ENCODE measurements around the gene POU2F1. TPM values are rescaled to one million over a fixed set of nuclear protein-coding genes. Genes with fewer than 3 reads are reported as not detected.

Gene POU2F1
- 10 to 100 TPM in 7 of 9 donors, 1 to 10 TPM in 2; 6.7 to 52.5 (median 14.3) TPM for total RNA-seq
- polyA plus RNA-seq = 1 to 10 TPM; 3.2 to 4.9 (median 3.7) TPM
- long read RNA-seq, donor 1 = 0 reads
- long read RNA-seq, donor 2 = 0 reads
- long read RNA-seq, donor 3 = 0 reads
- long read RNA-seq, donor 4, full-length matches to known transcripts = 1 of 2 reads
- long read RNA-seq, donor 4, partial matches to known transcripts = 1 of 2 reads
- long read RNA-seq, donor 4, other reads (novel, unspliced or antisense) = 0 of 2 reads
- long read RNA-seq, donor 5, full-length matches to known transcripts = 3 of 6 reads
- long read RNA-seq, donor 5, partial matches to known transcripts = 1 of 6 reads
- long read RNA-seq, donor 5, other reads (novel, unspliced or antisense) = 2 of 6 reads
- long read RNA-seq, donor 6 = 0 reads
- long read RNA-seq, donor 7 = 0 reads
- long read RNA-seq, donor 8 = 0 reads
- long read RNA-seq, donor 9 = 0 reads
- long read RNA-seq, donor 10, full-length matches to known transcripts = 1 of 1 reads
- long read RNA-seq, donor 10, partial matches to known transcripts = 0 of 1 reads
- long read RNA-seq, donor 10, other reads (novel, unspliced or antisense) = 0 of 1 reads

DNA sequence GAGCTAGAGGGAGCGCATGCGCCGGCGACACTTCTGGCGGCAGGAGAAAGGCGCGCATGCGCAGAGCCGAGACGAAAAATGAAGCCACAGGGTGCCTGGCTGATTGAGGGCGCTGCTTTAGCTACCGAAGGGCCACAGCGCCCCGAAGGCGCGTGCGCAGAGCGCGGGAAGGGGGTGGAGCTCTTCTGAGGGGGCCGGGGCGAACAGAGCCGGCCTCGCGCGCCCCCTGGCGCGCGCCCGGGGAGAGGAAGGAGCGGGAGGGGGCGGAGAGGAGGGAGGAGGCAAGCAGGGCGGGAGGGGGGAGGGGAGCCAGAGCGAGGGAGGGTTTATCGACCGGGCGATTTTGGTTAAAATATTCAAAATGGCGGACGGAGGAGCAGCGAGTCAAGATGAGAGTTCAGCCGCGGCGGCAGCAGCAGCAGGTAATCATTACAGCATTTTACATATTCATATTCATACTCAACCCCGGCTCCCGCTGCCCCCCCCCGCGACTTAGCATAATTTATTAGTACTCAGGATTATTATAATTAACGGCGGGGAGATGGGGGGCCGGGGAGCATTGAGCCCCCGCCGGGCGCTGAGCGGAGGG is at the start of gene POU2F1:
Gene POU2F1, plus strand, starts transcription at position 350 of the 589 bp plus-strand sequence. Its CDS starts 12 bp downstream, at position 362.
- H3K4me3 ChIP-seq = peak within 1 kb of the TSS; percentile 40 to 93 (median 82)
- WGBS, 4 donors = 0 to 1% (median 0%) methylated on average over 25 to 53 of the region's 53 CpGs
- peaks cover 14 to 39% of the 10 kb centered on the region in 2 donors for H3K4me1 ChIP-seq (replicated peaks in 1 of 2)
- no peaks in the 10 kb centered on the region for H3K27me3 ChIP-seq
- H3K9me3 ChIP-seq (replicated peaks in 1 of 3) = no peaks in the 10 kb centered on the region
- peak; percentile 64 to 91 for TF ChIP-seq POLR2A (IDR thresholded peaks at IDR 0.05)
- TF ChIP-seq, protein P1, sequence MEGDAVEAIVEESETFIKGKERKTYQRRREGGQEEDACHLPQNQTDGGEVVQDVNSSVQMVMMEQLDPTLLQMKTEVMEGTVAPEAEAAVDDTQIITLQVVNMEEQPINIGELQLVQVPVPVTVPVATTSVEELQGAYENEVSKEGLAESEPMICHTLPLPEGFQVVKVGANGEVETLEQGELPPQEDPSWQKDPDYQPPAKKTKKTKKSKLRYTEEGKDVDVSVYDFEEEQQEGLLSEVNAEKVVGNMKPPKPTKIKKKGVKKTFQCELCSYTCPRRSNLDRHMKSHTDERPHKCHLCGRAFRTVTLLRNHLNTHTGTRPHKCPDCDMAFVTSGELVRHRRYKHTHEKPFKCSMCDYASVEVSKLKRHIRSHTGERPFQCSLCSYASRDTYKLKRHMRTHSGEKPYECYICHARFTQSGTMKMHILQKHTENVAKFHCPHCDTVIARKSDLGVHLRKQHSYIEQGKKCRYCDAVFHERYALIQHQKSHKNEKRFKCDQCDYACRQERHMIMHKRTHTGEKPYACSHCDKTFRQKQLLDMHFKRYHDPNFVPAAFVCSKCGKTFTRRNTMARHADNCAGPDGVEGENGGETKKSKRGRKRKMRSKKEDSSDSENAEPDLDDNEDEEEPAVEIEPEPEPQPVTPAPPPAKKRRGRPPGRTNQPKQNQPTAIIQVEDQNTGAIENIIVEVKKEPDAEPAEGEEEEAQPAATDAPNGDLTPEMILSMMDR (IDR thresholded peaks at IDR 0.05) = peak; percentile 45 to 70 (median 54)
- H3K36me3 ChIP-seq (replicated peaks in 1 of 2) = no peaks in the 10 kb centered on the region
- peak; percentile 98 to 99 (median 99) for DNase-seq
- peak within 1 kb of the TSS; percentile 91 to 97 (median 96) for H3K27ac ChIP-seq
- intact Hi-C loops (cut with DNase I) = no loop called here

DNA sequence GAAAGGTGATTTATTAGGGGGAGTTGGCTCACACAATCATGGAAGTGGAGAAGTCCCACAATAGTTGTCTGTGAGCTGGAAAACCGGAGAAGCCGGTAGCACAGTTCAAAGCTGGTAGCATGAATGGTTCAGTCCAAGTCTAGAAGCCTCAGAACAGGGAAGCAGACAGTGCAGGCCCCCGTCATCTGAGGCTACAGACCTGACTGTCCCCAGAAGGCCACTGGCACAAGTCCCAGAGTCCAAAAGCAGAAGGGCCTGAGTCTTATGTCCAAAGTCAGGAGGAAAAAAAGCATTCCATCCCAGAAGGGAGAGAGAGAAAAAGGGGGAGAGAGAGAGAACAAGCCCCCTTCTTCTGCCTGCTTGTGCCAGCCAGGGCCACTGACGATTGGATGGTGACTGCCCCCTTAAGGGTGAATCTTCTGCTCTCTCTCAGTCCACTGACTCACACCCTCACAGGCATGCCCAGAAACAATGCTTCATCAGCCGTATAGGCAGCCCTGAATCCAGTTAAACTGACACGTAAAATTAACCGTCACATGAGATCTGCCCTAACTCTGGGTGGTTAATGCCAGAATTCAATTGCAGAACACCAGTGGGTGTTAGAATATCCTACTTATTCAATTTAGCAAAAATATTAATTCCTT is 49.3 kb upstream of the POU2F1 start:
- no peak for TF ChIP-seq POLR2A (IDR thresholded peaks at IDR 0.05)
- DNase-seq = peak in 4 of 7 donors; percentile 26 to 63 (median 41)
- Histone ChIP-seq H3K27ac (no peak overlapping the region), H3K4me1 (replicated peaks in 1 of 2) (no peaks in the 10 kb centered on the region), H3K9me3 (replicated peaks in 1 of 3) (no peaks in the 10 kb centered on the region), H3K27me3 (no peaks in the 10 kb centered on the region), H3K4me3 (no peak overlapping the region), H3K36me3 (replicated peaks in 1 of 2) (no peaks in the 10 kb centered on the region)
- 64 to 75% (median 70%) methylated on average over 6 to 7 of the region's 7 CpGs for WGBS, 4 donors
- intact Hi-C loops (cut with DNase I) = no loop called here

DNA sequence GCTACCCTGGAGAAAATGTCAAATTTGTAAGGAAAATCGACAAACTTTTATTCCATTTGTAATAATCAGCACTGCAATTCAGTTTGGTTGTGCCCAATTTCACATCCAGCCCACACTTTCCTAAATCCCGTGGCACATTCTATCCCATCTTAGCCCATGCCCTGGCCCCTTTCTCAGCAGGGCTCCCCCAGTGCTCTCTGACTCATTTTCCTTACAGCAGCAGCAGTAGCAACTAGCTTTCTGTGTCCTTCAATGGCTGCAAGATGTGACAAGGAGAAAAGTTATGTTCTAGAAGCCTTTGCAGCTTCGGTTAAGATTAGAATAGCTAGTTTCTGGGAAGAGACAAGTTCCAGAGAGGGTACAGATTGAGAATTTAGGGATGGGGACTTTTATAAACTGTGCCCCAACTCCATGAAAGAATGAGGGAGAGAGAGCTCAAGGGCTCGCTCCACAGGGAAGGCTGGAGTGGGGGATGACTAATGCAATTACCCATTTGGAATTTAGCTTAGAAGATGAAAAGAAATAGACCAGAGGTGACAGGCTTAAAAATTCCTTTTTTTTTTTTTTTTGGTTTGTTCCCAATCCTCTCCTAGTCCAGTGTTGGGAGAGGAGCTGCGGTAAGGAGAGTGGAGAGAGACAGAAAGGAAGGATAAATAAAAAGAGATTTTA is 47.0 kb upstream of the POU2F1 start:
- Histone ChIP-seq H3K9me3 (replicated peaks in 1 of 3) (no peaks in the 10 kb centered on the region), H3K27ac (no peak overlapping the region), H3K4me3 (no peak overlapping the region), H3K36me3 (replicated peaks in 1 of 2) (no peaks in the 10 kb centered on the region), H3K27me3 (no peaks in the 10 kb centered on the region), H3K4me1 (replicated peaks in 1 of 2) (no peaks in the 10 kb centered on the region)
- TF ChIP-seq POLR2A (IDR thresholded peaks at IDR 0.05) = no peak
- WGBS, 4 donors = 45 to 50% (median 49%) methylated on average over 5 of the region's 5 CpGs
- DNase-seq = peak in 5 of 7 donors; percentile 13 to 26 (median 18)
- intact Hi-C loops (cut with DNase I) = no loop called here

DNA sequence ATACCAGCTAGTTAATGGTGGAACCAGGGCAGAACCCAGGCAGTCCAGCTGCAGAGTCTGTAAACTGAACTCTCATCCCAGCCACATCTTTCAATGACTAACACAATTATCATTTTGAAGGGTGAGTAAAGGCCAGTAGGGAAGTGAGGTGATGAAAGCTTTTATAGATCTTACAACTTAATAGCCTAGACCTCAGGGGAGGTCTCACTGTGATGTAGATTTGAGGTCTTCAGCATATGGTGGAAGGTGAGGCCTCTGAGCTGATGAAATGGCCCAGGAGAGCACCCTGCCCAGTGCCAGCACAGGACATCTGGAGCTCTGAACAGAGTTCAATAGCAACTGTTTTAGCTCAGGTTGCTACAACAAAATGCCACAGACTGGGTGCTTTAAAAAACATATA is 44.8 kb upstream of the POU2F1 start:
- TF ChIP-seq, protein P1 (IDR thresholded peaks at IDR 0.05) = no peak
- no peak for TF ChIP-seq POLR2A (IDR thresholded peaks at IDR 0.05)
- Histone ChIP-seq H3K36me3 (replicated peaks in 1 of 2) (no peaks in the 10 kb centered on the region), H3K27ac (no peak overlapping the region), H3K27me3 (no peaks in the 10 kb centered on the region), H3K4me1 (replicated peaks in 1 of 2) (no peaks in the 10 kb centered on the region), H3K4me3 (no peak overlapping the region), H3K9me3 (replicated peaks in 1 of 3) (no peaks in the 10 kb centered on the region)
- intact Hi-C loops (cut with DNase I) = no loop called here
- DNase-seq = no peak

All from adrenal gland (tissue), 19 donors.